ENCODE data around the gene FCN1.

GRCh38 chr9:134881313-134881670 is 36.4 kb downstream of the FCN1 start:
- TF ChIP-seq FOXM1 (IDR thresholded peaks at IDR 0.05; ENCODE audit: low read depth) (no peak), FOXM1 (CRISPR knock-in tag; IDR thresholded peaks at IDR 0.05; ENCODE audit: low read depth) (no peak), ZNF143 (CRISPR knock-in tag; IDR thresholded peaks at IDR 0.05) (no peak), ZNF274 (IDR thresholded peaks at IDR 0.05; ENCODE audit: borderline replicate concordance, low read depth, low read length) (no peak), NFIX (CRISPR knock-in tag; IDR thresholded peaks at IDR 0.05; ENCODE audit: low read depth) (no peak), ZNF639 (CRISPR knock-in tag; conservative IDR thresholded peaks at IDR 0.05 in 1 of 2, IDR thresholded peaks at IDR 0.05 in 1 of 2) (no peak), ATF7 (IDR thresholded peaks at IDR 0.05) (no peak), ELF4 (CRISPR knock-in tag; IDR thresholded peaks at IDR 0.05) (no peak), ZNF384 (IDR thresholded peaks at IDR 0.05; ENCODE audit: low read depth, low read length) (no peak), REST (IDR thresholded peaks at IDR 0.05; ENCODE audit: borderline replicate concordance) (no peak), REST (CRISPR knock-in tag; IDR thresholded peaks at IDR 0.05; ENCODE audit: low read depth) (no peak), THAP12 (CRISPR knock-in tag; IDR thresholded peaks at IDR 0.05) (no peak), TSHZ1 (CRISPR knock-in tag; IDR thresholded peaks at IDR 0.05) (no peak), PHTF2 (CRISPR knock-in tag; IDR thresholded peaks at IDR 0.05) (no peak)
